ENCODE data around the gene CPT1C.
"Not testable (repeated sequence)": the region's sequence is repeated elsewhere in the genome, so short reads cannot be mapped to it uniquely, and the experiment has no call there.

The CPT1C gene

DNA sequence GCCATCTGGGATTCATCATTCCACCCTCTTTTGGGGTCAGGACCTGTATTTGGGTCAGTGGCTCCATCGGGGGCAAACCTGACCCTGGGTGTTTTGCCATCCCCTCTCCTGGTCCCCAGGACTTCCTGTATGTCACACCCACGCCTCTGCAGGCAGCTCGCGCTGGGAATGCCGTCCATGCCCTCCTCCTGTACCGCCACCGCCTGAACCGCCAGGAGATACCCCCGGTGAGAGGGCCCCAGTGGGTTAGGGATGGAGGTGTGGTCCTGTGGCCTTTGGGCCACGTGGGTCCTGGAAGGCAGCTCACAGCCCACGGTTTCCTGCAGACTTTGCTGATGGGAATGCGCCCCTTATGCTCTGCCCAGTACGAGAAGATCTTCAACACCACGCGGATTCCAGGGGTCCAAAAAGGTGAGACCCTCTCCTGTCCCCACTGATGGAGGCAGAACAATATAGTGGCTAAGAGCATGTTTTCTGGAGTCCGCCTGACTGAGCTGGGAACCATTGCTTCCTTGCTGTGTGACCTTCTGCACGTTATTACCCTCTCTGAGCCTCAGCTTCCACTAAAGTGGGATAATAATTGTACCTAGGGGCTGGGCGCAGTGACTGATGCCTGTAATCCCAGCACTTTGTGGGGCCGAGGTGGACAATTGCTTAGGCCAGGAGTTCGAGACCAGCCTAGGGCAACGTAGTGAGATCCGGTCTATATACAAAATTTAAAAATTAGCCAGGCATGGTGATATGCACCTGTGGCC, 14.1 kb downstream of the CPT1C start:
- DNase-seq (ENCODE audit: low read depth in 2 of 2), result no peak

GRCh38 chr19:49705919-49706318, 15.0 kb downstream of the CPT1C start:
- no peak for DNase-seq (ENCODE audit: low read depth in 2 of 2)

DNA sequence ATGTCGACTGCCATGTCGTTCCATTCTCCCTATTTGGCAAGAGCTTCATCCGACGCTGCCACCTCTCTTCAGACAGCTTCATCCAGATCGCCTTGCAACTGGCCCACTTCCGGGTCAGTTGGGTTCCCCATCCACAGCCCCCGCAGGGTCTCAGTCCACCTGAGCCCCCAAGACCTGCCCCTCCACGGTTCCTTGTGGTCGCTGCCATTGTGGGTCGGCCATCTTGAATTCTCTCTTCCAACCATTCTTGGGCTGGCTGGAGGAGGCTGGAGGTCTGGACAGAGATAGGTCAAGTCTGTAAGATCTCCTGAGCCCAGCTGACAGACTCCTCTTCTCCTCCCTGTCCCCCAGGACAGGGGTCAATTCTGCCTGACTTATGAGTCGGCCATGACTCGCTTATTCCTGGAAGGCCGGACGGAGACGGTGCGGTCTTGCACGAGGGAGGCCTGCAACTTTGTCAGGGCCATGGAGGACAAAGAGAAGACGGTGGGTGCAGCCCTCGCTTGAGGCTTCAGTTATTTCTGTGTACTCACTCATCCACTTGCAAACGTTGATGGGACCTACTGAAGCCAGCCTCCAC, 19.5 kb downstream of the CPT1C start:
- DNase-seq (ENCODE audit: low read depth in 2 of 2), result no peak

DNA sequence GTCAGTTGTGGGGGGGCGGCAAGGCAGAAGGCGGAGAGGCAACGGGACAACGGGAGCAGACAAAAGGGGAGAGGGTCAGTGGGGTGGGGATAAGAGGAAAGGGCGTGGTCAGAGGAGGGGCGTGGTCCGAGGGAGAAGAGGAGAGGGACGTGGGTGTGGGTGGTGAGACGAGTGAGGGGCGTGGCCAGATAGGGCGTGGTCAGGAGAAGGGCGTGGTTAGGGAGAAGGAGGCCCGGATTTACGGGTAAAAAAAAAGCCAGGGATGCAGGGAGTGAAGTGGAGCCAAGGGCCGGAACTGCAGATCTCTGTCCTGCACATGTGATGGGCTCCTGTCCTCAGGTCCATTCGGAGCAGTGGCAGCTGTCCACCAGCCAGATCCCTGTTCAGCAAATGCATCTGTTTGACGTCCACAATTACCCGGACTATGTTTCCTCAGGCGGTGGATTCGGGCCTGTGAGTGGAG, 21.5 kb downstream of the CPT1C start:
- DNase-seq (ENCODE audit: low read depth in 2 of 2), result no peak

- no peak for DNase-seq (ENCODE audit: low read depth in 2 of 2)
Observed at GRCh38 chr19:49713236-49713845, 22.4 kb downstream of the CPT1C start.

DNA sequence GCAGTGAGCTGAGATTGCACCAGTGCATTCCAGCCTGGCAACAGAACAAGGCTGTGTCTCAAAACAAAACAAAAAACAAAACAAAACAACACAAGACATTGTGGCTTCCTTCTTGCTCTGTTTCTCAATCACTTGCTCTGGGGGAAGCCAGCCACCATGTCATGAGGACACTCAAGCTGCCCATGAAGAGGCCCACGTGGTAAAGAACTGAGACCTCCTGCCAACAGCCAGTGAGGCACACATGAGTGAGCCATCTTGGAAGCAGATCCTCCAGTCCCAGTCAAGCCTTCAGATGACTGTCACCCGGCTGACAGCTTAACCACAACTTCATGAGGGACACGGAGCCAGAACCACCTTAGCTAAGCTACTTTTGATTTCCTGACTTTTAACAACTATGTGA, 25.2 kb downstream of the CPT1C start:
- DNase-seq (ENCODE audit: low read depth in 2 of 2), result no peak

DNA sequence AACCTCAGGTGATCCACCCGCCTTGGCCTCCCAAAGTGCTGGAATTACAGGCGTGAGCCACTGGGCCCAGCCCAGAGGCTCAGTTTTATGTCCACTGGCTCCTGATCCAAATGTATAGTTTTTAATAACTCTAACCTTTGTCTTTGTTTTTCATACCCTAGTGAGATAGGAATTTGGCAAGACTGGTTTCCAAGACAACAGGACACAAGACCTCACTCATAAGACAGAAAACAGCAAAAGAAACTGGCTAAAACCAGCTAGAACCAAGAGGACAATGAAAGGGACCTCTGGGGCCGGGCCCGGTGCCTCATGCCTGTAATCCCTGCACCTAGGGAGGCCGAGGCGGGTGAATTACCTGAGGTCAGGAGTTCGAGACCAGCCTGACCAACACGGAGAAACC, 27.6 kb downstream of the CPT1C start:
- no peak for DNase-seq (ENCODE audit: low read depth in 2 of 2)

DNA sequence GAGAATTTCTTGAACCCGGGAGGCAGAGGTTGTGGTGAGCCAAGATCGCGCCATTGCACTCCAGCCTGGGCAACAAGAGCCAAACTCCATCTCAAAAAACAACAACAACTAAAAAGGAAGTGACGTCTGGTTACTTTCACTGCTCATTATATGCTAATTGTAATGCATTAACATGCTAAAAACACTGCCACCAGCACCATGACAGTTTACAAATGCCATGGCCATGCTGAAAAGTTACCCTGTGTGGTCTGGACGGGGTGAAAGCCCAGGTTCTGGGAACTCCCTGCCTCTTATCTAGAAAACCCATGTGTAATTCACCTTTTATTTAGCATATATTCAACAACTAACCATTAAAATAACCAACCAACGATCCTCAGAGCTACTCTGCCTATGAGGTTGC, 28.1 kb downstream of the CPT1C start:
- no peak for DNase-seq (ENCODE audit: low read depth in 2 of 2)

DNA sequence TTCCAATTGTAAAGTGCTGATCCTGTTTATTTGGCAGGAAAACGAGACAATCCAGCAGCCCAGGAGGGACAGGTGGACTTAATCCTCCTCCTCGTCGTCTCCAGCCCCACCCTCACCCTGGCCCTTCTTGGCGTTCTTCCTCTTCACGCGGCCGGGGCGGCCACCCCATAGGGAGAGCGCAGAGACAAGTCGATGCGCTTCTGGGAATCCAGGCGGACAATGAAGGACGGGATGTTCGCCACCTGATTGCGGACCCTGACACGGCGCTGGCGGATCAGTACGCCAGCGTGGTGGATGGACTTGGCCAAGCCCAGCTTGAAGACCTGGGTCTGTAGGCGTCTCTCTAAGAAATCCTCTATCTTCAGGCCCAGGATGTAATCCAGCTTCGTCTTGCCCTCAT, 28.5 kb downstream of the CPT1C start:
- DNase-seq (ENCODE audit: low read depth in 2 of 2), result not testable (repeated sequence)

- DNase-seq (ENCODE audit: low read depth in 2 of 2), result no peak
Observed at GRCh38 chr19:49727217-49728030, 36.5 kb downstream of the CPT1C start.

- no peak for DNase-seq (ENCODE audit: low read depth in 2 of 2)
Observed at GRCh38 chr19:49730166-49730565, 39.2 kb downstream of the CPT1C start.

DNA sequence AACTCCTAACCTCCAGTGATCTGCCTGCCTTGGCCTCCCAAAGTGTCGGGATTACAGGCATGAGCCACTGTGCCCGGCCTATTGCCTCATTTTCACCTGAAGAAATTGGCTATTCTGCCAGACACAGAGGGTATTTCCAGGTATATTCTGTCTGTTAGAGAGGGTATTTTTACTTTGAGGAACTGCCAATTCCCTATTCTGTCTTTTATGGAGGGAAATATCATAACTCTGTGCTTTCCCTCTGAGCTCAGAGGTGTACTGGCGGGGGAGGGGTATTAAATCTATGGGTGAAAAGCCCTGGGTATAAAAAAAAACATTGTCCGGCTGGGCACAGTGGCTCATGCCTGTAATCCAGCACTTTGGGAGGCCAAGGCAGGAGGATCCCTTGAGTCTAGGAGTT, 47.4 kb downstream of the CPT1C start:
- DNase-seq (ENCODE audit: low read depth in 2 of 2), result no peak

DNA sequence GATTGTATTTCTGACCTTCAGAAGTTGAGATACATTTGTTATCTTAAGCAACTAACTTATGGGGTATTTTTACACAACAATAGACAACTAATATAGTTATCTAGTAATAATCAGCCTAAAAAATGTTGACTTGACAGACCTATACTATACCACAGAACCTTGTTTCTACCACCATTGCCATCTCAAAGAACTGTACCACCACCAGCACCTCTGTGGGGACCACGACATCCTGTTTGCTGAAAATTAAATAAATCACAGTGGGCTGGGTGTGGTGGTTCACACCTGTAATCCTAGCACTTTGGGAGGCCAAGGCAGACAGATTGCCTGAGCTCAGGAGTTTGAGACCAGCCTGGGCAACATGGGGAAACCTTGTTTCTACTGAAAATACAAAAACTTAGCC, 48.2 kb downstream of the CPT1C start:
- DNase-seq (ENCODE audit: low read depth in 2 of 2), result no peak

GRCh38 chr19:49739933-49740332, 49.0 kb downstream of the CPT1C start:
- no peak for DNase-seq (ENCODE audit: low read depth in 2 of 2)

DNA sequence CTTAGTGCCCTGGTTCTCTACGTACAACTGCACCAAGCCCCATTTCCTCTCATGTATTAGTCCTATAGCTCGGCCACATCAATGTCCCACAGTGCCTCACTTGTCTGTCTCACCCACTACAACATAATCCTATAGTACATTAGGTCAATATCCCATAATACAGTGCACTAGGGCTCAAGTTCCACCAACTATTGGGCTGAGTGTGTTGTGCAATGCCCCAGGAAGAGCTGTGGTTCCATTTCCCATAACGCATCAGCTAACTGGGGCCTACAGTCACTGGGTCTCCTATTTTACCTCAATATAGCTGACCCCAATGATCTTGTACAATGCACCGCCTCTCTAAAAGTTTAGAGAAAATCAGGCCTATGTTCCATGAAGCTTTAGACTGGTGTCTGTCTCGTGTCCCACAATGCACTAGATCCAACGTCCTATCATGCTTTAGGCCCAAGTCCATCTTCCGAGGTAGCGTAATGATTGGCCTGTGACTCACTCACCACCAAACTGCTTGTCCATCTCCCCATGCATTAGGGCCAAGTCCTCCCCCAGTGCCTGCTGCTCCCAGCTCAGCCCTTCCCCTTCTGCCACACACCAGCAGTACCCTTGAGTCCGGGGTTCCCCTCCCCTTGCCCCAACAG, 50.4 kb downstream of the CPT1C start:
- no peak for DNase-seq (ENCODE audit: low read depth in 2 of 2)

DNA sequence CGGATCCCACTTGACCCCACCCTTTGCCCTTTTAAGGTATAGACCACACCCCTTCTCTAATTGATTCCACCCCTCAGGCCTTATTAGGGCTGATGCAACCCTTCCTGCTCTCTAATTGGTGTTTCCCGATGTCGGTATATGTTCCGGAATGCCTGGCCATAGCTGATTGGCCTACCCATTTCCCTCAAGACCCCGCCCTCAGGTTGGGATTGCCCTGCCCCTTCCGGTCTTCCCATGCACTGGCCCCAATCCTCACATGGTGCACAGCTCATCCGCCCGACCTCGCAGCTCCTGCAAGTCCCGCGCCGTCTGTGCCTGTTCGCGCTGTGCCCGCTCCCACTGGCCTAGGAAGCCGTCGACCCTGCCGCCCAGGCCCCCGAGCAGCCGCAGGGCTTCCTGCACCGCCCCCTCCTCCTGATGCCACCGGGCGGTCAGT, 54.0 kb downstream of the CPT1C start:
- no peak for DNase-seq (ENCODE audit: low read depth in 2 of 2)

DNA sequence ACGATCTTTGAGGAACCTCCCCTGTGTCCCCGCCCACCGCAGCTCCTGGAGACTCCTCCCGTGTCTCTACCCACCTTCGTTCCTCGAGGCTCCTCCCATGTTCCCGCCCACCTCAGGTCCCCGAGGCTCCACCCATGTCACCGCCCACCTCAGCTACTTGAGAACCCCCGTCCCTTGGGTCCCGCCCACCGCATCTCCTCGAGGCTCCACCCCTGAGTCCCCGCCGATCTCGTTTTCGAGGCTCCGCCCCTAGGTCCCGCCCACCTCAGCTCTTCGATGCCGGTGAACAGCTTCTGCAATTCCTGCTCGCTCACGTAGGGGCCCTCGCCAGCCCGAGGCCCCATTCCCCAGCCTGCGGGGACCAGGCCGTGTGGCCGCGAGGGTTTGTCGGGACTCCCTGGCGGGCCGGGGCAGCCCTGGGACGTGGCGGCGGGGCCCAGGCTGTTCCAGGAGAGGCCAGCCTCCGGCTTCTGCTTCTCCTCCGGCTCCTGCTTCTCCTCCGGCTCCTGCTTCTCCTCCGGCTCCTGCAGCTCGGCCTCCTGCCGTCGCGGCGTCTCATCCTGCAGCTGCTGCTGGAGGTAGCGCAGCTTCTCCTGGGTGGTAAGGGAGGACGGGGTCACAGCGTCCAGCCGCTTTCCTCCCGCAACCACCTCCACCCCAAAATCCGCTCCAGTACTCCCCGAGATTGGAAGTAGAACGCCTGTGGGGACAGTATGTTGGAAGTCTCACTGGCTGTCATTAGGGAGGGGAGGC, 55.5 kb downstream of the CPT1C start:
- DNase-seq (ENCODE audit: low read depth in 2 of 2), result peak in 1 of 2 donors; percentile 10

- DNase-seq (ENCODE audit: low read depth in 2 of 2), result no peak
Observed at GRCh38 chr19:49749055-49749716, 58.3 kb downstream of the CPT1C start.

DNA sequence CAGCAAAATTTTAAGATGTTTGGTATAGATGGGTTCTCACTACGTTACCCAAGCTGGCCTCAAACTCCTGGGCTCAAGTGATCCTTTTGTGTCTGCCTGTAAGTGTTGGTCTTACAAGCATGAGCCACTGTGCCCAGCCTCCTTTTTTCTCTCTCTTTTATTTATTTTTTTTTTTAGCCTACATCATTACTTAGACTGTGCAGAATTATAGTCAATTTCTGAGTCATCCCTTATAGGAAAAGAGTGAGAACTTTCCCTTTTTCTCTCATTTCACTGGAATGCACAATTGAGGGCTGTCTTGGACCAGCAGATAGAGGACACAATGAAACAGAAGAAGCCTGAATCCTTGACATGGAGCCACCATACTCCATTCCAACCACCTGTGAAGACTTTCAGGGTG, 58.9 kb downstream of the CPT1C start:
- no peak for DNase-seq (ENCODE audit: low read depth in 2 of 2)

DNA sequence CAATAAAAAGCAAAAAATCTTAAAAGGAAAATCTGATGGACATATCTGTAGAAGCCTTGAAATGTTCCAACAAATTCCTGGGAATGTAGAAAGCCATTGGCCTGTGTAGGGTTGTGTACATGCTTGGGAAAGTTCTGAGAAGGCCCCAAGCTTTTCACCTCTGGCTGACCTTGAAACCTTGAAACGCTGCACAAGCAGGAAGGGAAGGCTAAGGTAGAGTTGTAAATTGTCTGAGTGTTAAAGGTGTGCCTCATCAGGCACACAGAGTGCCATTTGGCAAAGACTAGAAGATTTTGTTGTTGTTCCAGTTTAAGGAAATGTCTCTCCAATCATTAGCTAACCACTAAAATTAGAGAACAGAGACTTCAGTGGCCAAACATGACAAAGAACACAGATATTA, 61.8 kb downstream of the CPT1C start:
- no peak for DNase-seq (ENCODE audit: low read depth in 2 of 2)

- no peak for DNase-seq (ENCODE audit: low read depth in 2 of 2)
Observed at GRCh38 chr19:49755956-49756355, 65.0 kb downstream of the CPT1C start.
